NCI-H82 treated with DMSO at 0.1 percent for 48 hours (cell line): ENCODE results near the gene PCGF1.

Experiments used
- DNase-seq: peaks from one replicate; lab custom pipeline; 2025; ENCODE audit not compliant: unreplicated experiment; lab: John Stamatoyannopoulos, UW

Gene PCGF1

DNA sequence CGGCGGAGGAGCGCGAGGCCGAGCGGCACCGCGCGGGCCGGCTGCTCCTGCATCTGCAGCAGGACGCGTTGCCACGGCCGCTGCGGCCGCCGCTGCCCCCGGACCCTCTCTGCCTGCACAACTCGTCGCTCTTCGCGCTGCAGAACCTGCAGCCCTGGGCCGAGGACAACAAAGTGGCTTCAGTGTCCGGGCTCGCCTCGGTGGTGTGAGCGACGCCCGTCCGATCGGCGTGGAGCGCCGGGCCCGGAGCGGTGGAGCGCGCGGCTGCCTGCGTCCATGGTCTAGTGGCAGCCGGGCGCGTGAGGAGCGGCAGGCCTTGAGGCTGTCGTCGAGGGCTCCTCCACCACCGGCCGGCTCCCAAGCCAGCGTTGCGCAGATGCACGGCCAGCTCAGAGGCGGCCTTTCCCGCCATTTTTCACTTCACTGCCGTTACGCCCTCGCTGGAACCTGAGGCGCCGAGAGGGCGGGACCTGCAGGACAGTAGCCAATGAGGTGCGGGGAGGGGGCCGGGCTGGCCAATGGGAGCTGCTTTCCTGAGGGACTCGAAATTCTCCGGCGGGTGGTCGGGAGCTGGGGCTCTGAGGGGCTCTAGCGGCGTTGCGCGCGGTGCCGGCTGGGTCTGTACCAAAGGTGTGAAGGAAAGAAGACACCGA is 8.6 kb upstream of the PCGF1 start:
- DNase-seq: peak; percentile 23

DNA sequence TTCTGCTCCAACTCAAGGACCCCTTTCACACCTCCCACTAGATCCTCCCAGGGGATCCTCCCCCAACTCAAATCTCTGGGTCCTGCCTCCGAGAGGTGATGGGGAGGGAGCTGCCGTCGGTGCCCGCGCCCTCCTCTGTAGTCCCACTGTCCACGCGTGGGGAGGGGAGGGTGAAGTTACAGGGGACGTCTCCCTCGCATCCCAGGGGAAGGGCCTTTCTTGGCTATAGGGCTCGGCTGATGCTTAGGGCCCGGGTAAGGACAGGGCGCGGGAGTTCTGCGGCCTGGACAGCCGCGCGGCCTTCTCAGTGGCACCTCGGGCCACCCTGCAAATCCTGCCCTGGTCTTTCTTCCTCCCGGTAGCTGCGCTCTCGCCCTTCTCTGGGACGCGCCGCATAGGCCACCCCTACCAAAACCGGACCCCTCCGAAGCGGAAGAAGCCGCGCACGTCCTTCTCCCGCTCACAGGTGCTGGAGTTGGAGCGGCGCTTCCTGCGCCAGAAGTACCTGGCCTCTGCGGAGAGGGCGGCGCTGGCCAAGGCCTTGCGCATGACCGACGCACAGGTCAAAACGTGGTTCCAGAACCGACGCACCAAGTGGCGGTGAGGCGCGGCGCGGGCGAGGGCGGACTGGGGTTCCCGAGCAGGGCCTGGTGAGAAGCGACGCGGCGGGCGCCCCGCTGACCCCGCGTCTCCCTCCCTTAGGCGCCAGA is 7.9 kb upstream of the PCGF1 start:
- no peak for DNase-seq

DNA sequence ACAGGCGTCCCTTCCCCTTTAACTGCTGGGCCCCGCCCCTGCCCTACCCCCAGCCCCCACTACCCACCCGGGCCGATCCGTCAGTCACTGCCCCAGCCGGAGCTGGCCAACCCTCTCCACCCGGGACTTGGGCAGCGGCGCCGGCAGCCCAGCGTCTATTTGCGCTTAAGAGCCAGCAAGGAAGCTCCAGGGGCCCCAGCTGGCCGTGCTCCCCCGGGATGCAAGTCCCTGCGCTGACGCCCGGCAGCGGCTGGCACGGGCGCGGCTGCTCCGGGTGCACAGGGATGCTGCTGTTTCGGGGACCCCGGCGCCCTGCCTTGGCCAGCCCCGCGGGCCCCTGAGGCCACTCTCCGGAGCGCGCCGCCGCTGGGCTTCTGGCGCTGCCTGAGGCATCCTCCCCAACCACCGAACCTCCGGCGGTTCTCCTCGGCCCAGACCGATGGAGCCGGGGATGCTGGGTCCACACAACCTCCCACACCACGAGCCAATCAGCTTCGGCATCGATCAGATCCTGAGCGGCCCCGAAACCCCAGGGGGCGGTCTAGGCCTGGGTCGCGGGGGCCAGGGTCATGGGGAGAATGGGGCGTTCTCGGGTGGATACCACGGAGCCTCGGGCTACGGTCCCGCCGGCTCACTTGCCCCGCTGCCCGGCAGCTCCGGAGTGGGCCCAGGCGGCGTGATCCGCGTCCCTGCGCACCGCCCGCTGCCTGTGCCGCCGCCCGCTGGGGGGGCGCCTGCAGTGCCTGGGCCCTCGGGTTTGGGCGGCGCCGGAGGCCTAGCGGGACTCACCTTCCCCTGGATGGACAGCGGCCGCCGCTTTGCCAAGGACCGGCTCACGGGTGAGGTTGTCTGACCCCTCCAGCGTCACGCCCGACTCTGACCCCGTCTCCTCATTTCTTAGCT is 7.1 kb upstream of the PCGF1 start, which contains the start of gene TLX2:
TLX2 (plus strand) TSS at position 83 of the 903 bp plus-strand sequence; CDS start at position 440, 357 bp downstream.
- DNase-seq: no peak

DNA sequence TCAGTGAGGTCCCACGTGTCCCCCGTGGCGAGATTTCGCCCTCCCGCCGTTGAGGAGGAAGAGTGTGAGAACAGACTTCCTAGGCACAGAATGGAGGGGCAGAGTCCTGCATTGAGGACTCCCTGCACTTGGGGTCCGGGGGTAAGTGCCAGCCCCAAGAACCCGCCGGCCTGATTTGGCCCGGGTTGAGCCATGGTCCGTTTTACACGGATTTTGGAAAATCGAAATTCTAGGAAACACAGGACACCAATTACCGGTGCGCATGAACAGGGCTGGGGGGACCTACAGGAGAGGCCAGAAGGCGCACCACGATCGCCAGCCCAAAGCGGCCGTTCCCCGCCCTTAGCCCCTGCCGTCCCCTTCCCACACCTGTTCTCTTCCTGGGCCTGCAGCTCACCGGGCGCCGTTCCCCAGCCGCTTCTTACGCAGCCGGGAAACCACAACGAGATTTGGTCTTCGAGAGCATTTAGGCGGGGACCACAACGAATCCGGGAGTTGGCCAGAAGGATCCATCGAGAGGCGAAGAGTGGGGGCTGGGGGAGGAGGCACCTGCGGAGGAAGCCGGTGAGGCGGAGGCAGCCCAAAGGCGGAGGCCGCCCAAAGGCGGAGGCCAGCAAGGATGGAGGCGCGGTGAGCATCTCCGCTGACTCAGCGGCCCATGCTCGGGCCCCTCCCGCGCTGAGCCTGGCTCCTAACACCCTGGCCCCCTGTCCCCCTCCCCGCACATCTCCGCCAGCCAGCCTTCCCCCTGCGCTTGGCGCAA is 6.3 kb upstream of the PCGF1 start:
- peak; percentile 81 for DNase-seq

DNA sequence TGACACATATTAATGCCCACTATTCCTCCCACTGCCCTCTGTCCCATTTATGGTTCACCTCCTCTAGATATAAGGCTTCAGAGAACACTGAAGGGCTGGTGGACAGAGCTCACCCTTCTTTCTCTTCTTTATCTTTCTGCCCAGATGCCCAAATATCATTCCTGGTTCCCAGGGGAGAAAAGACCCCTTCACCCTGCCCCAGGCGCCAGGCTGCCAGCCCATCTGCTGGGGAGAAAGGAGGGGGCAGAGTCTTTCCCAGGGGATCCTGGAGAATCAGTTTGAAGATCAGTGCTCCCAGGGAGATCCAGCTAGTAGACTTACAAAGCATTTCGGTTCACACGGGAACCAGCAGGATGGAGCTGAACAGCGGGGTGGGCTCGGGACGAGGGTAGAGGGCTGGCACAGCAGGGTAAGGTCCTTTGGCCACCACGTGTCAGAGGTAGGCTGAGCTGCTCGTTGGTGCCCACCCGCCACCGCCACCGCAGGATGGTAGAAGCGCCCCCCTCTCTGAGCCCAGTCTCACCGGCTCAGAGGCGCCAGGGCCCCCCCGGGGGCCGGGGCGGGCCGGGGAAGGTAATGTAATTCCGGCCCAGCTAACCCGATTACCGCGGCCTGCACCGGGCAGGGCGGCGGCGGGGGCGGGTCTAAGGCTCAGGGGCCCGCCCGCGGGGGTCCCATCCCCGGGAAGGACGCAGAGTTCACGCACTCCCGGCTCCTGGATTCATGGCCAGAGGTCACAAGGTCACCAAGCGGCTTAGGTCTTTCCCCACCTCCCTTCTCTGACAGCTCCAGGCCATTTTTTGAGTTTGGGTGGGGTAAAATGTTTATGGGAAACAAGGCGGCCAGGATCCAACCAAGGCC is 5.5 kb upstream of the PCGF1 start:
- peak; percentile 86 for DNase-seq

DNA sequence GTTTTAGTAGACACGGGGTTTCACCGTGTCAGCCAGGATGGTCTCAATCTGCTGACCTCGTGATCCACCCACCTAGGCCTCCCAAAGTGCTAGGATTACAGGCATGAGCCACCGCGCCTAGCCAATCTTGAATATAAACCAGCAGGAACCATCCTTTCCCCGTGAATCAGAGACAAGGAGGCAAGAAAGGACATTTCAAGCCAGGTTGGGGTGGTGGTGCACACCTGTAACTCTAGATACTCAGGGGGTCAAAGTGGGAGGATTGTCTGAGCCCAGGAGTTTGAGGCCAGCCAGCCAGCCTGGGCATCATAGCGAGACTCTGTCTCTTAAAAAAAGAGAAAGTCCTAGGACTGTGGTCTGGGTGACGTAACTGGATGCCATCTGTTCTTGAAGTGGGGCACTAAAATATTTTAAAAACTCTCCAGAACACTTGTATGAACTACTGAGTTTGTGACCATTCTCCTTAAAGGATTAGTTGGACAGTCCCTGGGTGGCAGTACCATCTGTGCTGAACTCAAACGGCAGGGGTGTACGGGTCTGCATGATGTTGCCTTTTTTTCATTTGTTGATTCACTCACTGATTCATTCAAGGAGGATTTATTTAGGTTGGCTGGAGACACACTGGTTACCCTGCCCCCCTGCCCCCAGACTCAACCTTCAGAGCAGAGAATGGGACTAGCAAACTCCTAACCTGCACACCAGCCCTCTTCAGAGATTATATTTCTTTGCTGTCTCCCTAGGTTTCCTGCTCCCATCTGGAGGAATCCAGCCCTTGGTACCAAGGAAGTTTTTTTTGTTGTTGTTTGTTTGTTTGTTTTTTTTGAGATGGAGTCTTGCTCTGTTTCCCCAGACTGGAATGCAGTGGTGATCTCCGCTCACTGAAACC is 3.9 kb upstream of the PCGF1 start:
- DNase-seq: peak; percentile 76

DNA sequence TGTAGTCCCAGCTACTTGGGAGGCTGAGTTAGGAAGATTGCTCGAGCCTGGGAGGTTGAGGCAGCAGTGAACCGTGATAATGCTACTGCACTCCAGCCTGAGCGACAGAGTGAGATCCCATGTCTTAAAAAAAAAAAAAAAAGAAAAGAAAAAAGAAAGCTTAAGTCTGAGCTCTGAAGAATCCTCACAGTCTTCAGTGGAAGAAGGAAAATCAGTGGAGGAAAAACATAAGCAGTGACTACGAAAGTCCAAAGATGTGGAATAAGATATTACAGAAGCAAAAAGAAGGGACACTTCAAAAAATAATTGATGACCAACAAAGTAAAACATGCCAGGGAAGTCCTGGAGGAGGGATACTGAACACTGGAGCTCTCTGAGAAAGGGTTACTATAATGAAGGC is 2.8 kb upstream of the PCGF1 start:
- no peak for DNase-seq

DNA sequence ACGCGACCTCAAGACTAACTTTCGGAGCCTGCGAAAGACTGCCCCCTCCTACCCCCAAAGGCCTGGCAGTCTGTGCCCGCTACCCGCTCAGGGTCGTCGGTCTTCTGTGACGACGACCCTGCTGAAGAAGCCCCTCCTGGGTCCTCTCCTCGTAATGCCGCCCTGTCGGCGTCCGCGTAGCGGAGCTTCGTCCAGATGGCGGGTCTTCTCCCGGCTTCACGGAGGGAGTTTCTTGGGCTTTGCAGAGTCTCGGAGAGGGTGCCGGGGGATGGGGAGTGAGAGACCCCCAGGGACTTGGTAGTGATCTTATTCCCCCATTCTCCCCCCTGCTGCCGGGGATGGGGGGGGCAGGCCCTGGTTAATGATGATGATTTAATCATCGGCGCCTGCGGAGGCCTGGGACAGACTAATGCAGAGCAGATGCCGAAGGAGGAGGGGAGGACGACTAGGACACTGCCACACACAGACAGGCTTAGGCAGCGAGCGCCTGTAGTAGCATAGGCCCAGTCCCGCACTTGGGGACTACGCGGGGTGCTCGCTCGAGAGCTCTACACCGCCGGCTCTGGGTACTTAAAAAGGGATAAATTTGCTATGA is 528 bp upstream of the PCGF1 start:
- peak; percentile 94 for DNase-seq

DNA sequence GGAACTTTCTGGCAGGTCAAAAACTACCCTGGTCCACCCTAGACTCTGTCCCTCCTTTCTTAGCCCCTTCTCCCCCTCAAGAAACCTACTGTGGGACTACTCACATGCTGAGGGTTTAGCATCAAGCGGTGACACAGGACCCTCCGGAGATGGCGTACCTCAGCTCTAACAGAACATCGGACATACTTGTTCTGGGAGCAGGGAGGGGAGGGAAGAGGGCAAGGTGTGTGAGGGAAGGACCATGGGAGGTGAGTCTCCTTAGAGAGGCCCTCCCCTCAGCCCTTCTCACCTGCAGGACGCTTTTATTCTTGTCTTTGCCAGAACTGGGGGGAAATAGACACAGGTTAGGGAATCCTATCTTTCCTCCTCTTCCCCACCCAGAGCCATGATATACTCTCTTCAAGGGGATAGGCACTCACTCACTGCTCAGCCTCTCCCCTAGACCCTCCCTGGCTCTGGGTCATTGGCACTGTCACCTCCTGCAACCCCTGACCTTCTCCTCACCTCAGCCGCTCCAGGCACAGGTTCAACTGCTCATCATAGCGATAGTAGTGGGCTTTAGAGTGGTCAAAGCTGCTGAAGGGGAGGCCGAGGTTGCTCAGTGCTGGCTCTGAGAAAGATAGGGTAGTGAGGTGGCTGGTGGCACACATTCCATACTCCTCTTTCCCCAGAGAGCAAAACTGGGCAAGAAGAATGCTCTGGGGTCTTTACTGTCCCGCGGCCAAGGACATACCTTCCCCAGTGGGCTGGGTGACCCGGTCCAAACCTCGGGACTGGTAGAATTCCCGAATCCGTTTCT is 1.8 kb downstream of the PCGF1 start:
- no peak for DNase-seq

DNA sequence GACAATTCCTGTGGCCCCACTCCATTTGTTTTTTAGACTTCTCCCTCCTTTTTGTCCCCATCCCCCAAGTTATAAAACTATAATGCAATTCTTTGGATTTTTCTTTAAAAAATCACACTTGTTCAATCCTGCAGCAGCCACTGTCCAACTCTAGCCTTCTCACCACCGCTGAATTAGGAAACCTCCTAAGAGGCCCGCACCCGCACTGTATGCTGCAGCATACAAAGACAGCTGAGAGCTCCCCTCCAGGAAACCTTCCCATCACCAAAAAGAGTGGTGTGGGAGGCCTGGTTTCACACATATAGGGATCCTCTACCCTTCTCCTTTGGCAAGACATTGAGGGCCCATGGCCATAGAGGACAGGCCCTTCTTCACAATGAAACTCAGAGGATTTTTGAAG is 2.9 kb downstream of the PCGF1 start:
- no peak for DNase-seq

DNA sequence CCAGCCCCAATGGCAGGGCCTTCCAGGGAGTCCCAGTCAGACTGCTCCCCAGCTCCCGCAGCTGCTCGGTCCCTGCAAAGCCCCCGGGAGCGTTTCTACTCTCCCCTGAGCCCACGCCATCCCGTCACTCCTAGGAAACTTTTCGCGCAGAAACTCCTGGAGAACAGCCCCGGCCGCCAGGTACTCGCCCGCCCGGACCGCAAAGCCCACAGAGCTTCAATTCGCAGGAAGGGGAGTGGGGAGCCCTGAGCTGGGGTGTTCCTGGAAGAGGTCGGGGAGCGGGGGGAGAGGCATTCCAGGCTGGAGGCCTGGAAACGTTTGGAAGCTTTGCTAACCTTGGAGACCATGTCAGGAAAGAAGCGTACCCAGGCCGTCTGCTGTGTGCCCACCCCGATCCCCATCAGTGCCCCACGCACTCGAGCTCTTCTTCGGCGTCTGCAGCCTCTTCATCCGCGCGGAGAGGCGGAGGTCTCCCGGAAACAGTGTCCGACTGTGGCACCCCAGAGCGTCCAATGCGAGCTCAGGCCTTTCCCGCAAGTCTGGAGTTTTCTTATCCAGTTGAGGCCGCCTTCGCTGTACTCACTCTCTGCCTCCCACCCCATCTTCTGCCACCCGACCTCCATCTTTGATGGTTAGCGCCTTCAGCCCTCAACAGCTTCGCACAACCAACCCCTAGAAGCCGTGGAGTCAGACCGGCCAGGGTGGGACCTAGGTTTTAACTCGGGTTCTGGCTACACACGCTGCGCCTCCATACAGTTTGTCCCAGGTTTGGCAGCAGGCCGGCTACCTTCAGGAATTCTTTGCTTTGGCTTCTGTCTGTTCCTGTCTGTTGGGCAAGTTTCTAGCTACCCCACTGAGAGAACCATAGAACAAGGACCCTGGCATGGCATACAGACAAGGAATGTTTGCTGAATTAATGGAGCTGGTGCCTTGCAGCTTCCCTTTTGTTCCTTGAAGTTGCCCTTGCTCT is 3.7 kb downstream of the PCGF1 start:
- DNase-seq: no peak

DNA sequence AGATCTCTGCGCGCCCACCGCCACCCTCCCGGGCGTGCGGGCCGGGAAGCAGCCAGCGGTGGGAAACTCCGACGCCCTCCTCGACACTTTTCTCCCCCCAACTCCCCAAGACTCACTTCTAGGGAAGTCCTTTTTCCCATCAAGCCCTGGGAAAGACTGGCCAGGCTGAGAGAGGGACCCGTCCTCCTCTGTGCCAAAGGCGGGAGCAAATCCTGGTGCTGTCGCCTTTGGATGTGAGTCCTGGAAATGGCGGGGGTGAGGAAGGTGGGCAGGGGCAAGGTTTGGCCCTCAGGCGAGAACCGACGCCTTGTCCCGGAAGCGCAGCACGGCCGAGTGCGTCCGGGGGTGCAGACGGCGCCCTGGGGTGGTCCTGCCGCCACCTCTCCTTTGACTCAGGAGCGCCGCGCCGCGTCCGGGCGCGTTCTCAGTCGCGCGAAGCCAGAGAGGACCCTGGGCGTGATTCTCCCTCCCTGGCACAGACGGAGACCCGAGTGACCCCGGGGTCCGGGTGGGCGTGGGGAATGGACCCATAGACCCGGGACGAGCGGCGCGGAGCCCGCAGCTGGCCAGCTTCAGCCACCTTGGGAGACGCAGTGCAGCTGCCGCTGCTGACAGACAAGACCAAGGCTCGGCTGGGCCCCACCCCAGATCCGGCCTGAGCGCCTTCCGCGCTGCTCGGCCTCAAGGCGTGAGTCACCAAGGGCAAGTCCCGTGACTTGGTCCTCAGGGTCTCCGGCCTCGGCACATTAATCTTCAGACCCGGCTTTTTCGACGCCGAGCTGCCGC is 4.6 kb downstream of the PCGF1 start:
- DNase-seq: no peak

DNA sequence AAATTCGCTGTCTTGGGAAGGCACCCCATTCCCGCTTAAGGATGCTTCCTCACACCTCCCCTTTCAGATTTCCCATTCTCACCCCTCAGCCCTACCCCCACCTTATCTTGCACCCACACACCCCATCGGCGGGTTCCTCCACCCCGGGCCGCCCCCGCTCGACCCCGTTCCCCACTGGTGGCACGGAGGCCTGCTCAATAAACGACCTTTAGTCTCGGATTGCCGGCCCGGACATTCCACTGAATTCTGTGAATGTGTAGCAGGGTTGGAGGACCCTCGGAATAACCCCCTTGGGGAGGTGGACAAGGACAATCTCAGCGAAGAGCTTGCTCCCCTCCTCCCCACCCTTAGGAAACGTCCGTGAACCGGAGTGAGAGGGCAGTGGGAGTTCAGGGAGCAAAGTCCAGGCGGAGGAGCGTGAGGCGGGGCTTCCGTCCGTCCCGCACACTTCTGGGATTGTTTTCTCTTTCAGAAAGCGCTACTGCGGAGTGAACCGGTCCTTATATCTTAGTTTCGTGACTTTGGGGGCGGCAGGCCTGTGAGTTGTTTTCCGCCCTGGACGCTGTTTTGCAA is 5.3 kb downstream of the PCGF1 start:
- no peak for DNase-seq

DNA sequence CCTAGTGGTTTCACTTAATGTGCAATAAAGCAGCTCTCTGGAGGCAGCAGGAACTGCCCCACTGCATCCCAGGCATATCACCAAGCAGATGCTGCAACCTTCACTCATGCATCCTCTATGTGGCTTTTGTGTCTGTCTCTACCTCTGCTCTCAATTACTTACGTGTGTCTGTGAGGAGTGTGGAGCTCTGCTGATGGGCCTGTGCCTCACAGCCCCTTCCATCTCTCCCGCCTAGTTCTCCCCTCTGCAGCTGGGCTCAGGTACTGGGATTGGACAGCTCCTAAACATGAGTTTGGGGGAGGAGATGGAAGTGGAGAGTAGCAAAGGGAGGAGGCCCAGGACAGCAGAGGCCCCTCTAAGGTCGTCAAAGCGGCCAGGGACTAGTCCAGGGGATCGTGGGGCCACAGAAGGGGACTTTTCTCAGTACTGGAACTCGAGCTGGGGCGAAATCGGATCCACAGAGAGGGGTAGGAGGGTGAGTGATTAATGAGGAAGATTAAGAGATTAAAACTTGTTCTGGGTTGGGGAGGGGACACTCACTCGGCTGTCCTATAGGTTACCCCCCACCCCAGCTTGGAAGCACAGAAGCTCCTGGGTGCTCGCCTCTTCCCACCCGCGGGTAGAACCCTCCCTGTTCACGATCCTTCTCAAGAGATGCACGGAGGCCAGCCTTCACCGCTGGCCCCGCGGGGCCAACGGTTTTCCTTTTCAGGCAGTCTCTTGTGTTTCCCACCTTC is 6.0 kb downstream of the PCGF1 start:
- DNase-seq: peak; percentile 92

DNA sequence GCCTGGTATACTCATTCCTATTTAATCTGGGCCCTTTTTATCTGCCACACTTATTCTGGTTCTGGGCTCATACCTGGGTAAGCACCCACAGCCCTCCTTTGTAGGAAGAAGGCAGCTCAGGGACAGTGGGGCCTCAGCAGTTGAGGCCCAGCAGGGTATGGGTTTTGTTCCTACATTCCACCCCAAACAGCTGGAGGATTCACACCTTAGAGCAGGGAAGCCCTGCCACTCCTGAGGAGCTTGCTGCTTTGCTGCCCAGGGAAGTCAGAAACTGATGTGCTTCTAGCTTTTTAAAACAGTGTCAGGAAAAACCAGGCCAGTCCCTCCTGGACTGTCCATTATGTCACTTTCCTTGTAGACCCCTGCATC is 6.9 kb downstream of the PCGF1 start:
- no peak for DNase-seq
